Measurements from ENCODE around the gene ALDH3A1.

DNA sequence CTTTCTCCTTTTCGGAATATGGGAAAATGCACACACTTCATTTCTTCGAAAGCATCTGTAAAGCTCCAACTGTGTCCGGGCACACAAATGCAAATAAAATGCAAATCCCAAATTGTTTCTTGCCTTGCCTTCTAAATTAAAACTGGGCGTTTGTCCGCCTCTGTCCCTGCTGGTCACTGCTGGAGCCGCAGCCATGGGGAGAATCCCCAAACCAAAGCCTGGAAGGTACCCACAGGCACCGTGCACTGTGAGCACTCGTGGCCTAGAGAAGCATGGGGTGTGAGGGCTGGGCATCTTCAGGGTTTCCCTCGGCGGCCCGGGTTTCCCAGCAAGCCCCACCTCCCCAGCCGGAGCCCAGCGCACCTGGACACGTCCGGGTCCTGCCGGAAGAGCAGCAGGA is 34.6 kb downstream of the ALDH3A1 start:
- TF ChIP-seq TAF1 (IDR thresholded peaks at IDR 0.05; ENCODE audit: low read depth, low read length) (no peak), POLR2AphosphoS5 (IDR thresholded peaks at IDR 0.05; ENCODE audit: low read depth, low read length) (no peak), POLR2A (IDR thresholded peaks at IDR 0.05; ENCODE audit: low read depth, low read length) (no peak), POU2F2 (IDR thresholded peaks at IDR 0.05; ENCODE audit: low read depth, low read length) (no peak)
